ENCODE measurements around the gene SRGAP1. TPM values are rescaled to one million over a fixed set of nuclear protein-coding genes. Genes with fewer than 3 reads are reported as not detected.

Gene SRGAP1
- total and polyA plus RNA-seq, 2 of the 13 experiments (the other 11 are each of a cell fraction or from before 2014, with no cell fraction given), result 1.6 to 3.4 TPM

DNA sequence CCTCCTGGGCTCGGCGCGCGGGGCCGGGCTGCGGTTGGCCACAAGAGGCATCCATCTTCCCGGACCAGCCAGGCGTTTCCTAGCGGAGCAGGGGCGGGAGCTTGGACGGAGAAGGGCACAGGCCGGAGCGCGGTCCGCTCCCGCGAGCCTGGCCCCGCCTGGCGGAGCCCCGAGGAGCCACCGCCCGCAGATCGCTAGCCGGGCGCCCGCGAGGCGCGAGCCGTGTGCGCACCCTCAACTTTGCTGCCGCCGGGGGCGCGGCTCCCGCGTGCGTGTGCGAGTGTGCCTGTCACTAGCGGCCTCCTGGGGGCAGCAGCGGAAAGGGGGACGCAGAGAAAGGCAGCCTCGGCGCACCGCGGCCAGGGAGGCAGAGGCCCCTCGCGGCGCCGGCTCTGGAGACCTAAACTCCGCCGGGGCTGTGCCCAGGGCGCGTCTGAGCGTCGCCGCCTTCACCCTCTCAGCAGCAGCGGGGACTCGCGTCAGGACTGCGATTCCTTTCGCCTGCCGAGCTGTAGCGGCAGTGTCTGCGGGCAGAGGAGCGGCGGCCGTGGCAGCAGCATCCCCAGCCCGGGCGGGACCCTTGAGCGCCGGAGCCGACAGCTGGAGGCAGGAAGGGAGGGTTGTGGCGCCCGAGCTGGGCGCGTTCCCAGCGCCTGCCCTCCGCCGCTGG lies 644 bp upstream of the SRGAP1 start (continued):
- TF ChIP-seq FOXA1 (IDR thresholded peaks at IDR 0.05) (no peak), FOXA1 (CRISPR knock-in tag; IDR thresholded peaks at IDR 0.05) (peak; percentile 34; the same call in 1 of the 2 replicates), ZNF674 (CRISPR knock-in tag; IDR thresholded peaks at IDR 0.05; ENCODE audit: low read depth) (no peak), POGZ (CRISPR knock-in tag; IDR thresholded peaks at IDR 0.05) (peak; percentile 87), ZNF383 (CRISPR knock-in tag; IDR thresholded peaks at IDR 0.05; ENCODE audit: borderline replicate concordance) (peak; percentile 96), AGO1 (IDR thresholded peaks at IDR 0.05; ENCODE audit: low read depth, low read length, poor library complexity, severe bottlenecking) (peak; percentile 33), GZF1 (CRISPR knock-in tag; IDR thresholded peaks at IDR 0.05) (peak; percentile 72; the same call in 1 of the 2 replicates), TAF15 (IDR thresholded peaks at IDR 0.05; ENCODE audit: low read depth, low read length, poor library complexity, severe bottlenecking) (peak; percentile 51), ZNF331 (CRISPR knock-in tag; IDR thresholded peaks at IDR 0.05) (peak; percentile 69)
- TF ChIP-seq, protein P1, sequence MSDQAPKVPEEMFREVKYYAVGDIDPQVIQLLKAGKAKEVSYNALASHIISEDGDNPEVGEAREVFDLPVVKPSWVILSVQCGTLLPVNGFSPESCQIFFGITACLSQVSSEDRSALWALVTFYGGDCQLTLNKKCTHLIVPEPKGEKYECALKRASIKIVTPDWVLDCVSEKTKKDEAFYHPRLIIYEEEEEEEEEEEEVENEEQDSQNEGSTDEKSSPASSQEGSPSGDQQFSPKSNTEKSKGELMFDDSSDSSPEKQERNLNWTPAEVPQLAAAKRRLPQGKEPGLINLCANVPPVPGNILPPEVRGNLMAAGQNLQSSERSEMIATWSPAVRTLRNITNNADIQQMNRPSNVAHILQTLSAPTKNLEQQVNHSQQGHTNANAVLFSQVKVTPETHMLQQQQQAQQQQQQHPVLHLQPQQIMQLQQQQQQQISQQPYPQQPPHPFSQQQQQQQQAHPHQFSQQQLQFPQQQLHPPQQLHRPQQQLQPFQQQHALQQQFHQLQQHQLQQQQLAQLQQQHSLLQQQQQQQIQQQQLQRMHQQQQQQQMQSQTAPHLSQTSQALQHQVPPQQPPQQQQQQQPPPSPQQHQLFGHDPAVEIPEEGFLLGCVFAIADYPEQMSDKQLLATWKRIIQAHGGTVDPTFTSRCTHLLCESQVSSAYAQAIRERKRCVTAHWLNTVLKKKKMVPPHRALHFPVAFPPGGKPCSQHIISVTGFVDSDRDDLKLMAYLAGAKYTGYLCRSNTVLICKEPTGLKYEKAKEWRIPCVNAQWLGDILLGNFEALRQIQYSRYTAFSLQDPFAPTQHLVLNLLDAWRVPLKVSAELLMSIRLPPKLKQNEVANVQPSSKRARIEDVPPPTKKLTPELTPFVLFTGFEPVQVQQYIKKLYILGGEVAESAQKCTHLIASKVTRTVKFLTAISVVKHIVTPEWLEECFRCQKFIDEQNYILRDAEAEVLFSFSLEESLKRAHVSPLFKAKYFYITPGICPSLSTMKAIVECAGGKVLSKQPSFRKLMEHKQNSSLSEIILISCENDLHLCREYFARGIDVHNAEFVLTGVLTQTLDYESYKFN (CRISPR knock-in tag; conservative IDR thresholded peaks at IDR 0.05), result peak; percentile 8
- TF ChIP-seq, protein P2, sequence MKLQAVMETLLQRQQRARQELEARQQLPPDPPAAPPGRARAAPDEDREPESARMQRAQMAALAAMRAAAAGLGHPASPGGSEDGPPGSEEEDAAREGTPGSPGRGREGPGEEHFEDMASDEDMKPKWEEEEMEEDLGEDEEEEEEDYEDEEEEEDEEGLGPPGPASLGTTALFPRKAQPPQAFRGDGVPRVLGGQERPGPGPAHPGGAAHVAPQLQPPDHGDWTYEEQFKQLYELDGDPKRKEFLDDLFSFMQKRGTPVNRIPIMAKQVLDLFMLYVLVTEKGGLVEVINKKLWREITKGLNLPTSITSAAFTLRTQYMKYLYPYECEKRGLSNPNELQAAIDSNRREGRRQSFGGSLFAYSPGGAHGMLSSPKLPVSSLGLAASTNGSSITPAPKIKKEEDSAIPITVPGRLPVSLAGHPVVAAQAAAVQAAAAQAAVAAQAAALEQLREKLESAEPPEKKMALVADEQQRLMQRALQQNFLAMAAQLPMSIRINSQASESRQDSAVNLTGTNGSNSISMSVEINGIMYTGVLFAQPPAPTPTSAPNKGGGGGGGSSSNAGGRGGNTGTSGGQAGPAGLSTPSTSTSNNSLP (IDR thresholded peaks at IDR 0.05; ENCODE audit: low read depth, low read length), result 0 out of 2 replicates have a peak, but pooled peaks have one; percentile 22
- TF ChIP-seq, protein P3, sequence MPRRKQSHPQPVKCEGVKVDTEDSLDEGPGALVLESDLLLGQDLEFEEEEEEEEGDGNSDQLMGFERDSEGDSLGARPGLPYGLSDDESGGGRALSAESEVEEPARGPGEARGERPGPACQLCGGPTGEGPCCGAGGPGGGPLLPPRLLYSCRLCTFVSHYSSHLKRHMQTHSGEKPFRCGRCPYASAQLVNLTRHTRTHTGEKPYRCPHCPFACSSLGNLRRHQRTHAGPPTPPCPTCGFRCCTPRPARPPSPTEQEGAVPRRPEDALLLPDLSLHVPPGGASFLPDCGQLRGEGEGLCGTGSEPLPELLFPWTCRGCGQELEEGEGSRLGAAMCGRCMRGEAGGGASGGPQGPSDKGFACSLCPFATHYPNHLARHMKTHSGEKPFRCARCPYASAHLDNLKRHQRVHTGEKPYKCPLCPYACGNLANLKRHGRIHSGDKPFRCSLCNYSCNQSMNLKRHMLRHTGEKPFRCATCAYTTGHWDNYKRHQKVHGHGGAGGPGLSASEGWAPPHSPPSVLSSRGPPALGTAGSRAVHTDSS (CRISPR knock-in tag; conservative IDR thresholded peaks at IDR 0.05), result 0 out of 2 replicates have a peak, but pooled peaks have one; percentile 26
- TF ChIP-seq, protein P4, sequence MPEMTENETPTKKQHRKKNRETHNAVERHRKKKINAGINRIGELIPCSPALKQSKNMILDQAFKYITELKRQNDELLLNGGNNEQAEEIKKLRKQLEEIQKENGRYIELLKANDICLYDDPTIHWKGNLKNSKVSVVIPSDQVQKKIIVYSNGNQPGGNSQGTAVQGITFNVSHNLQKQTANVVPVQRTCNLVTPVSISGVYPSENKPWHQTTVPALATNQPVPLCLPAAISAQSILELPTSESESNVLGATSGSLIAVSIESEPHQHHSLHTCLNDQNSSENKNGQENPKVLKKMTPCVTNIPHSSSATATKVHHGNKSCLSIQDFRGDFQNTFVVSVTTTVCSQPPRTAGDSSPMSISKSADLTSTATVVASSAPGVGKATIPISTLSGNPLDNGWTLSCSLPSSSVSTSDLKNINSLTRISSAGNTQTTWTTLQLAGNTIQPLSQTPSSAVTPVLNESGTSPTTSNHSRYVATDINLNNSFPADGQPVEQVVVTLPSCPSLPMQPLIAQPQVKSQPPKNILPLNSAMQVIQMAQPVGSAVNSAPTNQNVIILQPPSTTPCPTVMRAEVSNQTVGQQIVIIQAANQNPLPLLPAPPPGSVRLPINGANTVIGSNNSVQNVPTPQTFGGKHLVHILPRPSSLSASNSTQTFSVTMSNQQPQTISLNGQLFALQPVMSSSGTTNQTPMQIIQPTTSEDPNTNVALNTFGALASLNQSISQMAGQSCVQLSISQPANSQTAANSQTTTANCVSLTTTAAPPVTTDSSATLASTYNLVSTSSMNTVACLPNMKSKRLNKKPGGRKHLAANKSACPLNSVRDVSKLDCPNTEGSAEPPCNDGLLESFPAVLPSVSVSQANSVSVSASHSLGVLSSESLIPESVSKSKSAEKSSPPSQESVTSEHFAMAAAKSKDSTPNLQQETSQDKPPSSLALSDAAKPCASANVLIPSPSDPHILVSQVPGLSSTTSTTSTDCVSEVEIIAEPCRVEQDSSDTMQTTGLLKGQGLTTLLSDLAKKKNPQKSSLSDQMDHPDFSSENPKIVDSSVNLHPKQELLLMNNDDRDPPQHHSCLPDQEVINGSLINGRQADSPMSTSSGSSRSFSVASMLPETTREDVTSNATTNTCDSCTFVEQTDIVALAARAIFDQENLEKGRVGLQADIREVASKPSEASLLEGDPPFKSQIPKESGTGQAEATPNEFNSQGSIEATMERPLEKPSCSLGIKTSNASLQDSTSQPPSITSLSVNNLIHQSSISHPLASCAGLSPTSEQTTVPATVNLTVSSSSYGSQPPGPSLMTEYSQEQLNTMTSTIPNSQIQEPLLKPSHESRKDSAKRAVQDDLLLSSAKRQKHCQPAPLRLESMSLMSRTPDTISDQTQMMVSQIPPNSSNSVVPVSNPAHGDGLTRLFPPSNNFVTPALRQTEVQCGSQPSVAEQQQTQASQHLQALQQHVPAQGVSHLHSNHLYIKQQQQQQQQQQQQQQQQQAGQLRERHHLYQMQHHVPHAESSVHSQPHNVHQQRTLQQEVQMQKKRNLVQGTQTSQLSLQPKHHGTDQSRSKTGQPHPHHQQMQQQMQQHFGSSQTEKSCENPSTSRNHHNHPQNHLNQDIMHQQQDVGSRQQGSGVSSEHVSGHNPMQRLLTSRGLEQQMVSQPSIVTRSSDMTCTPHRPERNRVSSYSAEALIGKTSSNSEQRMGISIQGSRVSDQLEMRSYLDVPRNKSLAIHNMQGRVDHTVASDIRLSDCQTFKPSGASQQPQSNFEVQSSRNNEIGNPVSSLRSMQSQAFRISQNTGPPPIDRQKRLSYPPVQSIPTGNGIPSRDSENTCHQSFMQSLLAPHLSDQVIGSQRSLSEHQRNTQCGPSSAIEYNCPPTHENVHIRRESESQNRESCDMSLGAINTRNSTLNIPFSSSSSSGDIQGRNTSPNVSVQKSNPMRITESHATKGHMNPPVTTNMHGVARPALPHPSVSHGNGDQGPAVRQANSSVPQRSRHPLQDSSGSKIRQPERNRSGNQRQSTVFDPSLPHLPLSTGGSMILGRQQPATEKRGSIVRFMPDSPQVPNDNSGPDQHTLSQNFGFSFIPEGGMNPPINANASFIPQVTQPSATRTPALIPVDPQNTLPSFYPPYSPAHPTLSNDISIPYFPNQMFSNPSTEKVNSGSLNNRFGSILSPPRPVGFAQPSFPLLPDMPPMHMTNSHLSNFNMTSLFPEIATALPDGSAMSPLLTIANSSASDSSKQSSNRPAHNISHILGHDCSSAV (CRISPR knock-in tag; IDR thresholded peaks at IDR 0.05; ENCODE audit: borderline replicate concordance), result no peak
